ENCODE results near the gene FAM83D. TPM values are rescaled to one million over a fixed set of nuclear protein-coding genes. Genes with fewer than 3 reads are reported as not detected.

Gene FAM83D
- total RNA-seq, 1 experiment from 2014 or later: 48.1 TPM

GRCh38 chr20:38991814-38992704 lies 65.8 kb downstream of the FAM83D start:
- no peak overlapping the region for H2BK5ac ChIP-seq (ENCODE audit: insufficient read length, low read length)
- WGBS (ENCODE audit: extremely low coverage, insufficient read length, low lambda C conversion rate): no CpG with 5 or more reads among the region's 5 CpGs
- peak overlapping the region in 2 of 3 experiments; percentile 12 to 95; a peak in 4 of 7 replicates for H3K27ac Mint-ChIP-seq

More at GRCh38 chr20:38991814-38992704, 65.8 kb downstream of the FAM83D start:
- no peak for TF ChIP-seq CTCF (conservative IDR thresholded peaks at IDR 0.05)
- H3K4ac ChIP-seq (ENCODE audit: low read depth, low read length): no peak overlapping the region
- Mint-ChIP-seq H3K4me1 (peaks cover 8 to 15% of the 10 kb centered on the region in 2 experiments), H3K4me3 (no peak overlapping the region), H3K27me3 (ENCODE audit: low read depth) (no peaks in the 10 kb centered on the region), H3K9me3 (no peaks in the 10 kb centered on the region), H3K36me3 (ENCODE audit: insufficient read depth in 1 of 3, low read depth in 3 of 3) (peaks cover 13 to 42% (median 30%) of the 10 kb centered on the region in 3 experiments)
- no peak overlapping the region for H3K23ac ChIP-seq (ENCODE audit: insufficient read length, low read depth, low read length)
- no peak overlapping the region for H2AFZ ChIP-seq (ENCODE audit: low read length)
- H3K56ac ChIP-seq (ENCODE audit: insufficient read length, low read depth, low read length): no peak overlapping the region
- no peak overlapping the region for H2BK12ac ChIP-seq (ENCODE audit: insufficient read length, low read depth, low read length)
- no peak overlapping the region for H3K4me2 ChIP-seq (ENCODE audit: insufficient read depth, insufficient read length, low read length)
- no peak overlapping the region for H3T11ph ChIP-seq (ENCODE audit: low read length)
- H2BK20ac ChIP-seq (ENCODE audit: low read depth, low read length, poor library complexity, severe bottlenecking): no peak overlapping the region
- no peak for DNase-seq
- no peaks in the 10 kb centered on the region for H3K79me2 ChIP-seq (ENCODE audit: insufficient read depth, low read length)
- H3K9ac ChIP-seq (ENCODE audit: extremely low read depth, insufficient read length, low read length): no peak overlapping the region
- H2AK5ac ChIP-seq (ENCODE audit: insufficient read length, low read length): no peak overlapping the region
- no peaks in the 10 kb centered on the region for H3K27me3 ChIP-seq (ENCODE audit: insufficient read depth, low read length)
- H4K20me1 ChIP-seq (ENCODE audit: control insufficient read depth, insufficient read depth, insufficient read length): no peaks in the 10 kb centered on the region
- no peak overlapping the region for H4K91ac ChIP-seq (ENCODE audit: insufficient read length, low read depth, low read length)
- no peaks in the 10 kb centered on the region; the same call in 1 of the 2 replicates for H3K4me1 ChIP-seq (ENCODE audit: insufficient read depth, low read length)
- no peak overlapping the region for H3K27ac ChIP-seq (ENCODE audit: insufficient read length, low read depth, low read length)
- H4K5ac ChIP-seq (ENCODE audit: insufficient read length, low read depth, low read length): no peak overlapping the region
- no peaks in the 10 kb centered on the region for H3K9me3 ChIP-seq (ENCODE audit: control insufficient read depth, low read depth, low read length)
- H3K14ac ChIP-seq (ENCODE audit: insufficient read depth, low read length): no peak overlapping the region
- no peaks in the 10 kb centered on the region for H3K23me2 ChIP-seq (ENCODE audit: insufficient read length, low read depth, low read length, poor library complexity, severe bottlenecking)
- no peak overlapping the region for H2BK15ac ChIP-seq (ENCODE audit: low read depth, low read length)
- no peak overlapping the region for H3K18ac ChIP-seq (ENCODE audit: insufficient read length, low read depth, low read length)
- H4K8ac ChIP-seq (replicated peaks; ENCODE audit: insufficient read length, low read depth, low read length): no peak overlapping the region
- no peak overlapping the region for H2BK120ac ChIP-seq (ENCODE audit: low read depth, low read length, poor library complexity, severe bottlenecking)
- H3K79me1 ChIP-seq (ENCODE audit: insufficient read depth, low read depth, low read length, poor library complexity, severe bottlenecking): no peaks in the 10 kb centered on the region
